ENCODE results near the gene TEPSIN. TPM values are rescaled to one million over a fixed set of nuclear protein-coding genes. Genes with fewer than 3 reads are reported as not detected.

Gene TEPSIN
- total RNA-seq, 1 experiment from 2014 or later, result 40.7 TPM

- ChIA-PET POLR2A (no interaction called here), CTCF (interaction anchor here (1.2 to 1.6 kb wide), 3 partner anchors 9 to 225 kb away, joined by 4 to 7 read pairs (median 6); no protein-coding TSS in a partner anchor)
- ATAC-seq, result no peak
- Mint-ChIP-seq H3K4me3 (no peak overlapping the region), H3K4me1 (peaks cover 10% of the 10 kb centered on the region), H3K9me3 (no peaks in the 10 kb centered on the region), H3K36me3 (no peaks in the 10 kb centered on the region), H3K27me3 (ENCODE audit: low read depth) (no peaks in the 10 kb centered on the region), H3K27ac (no peak overlapping the region)
- no peak for DNase-seq (ENCODE audit: low spot score)
- TF ChIP-seq ESRRA (CRISPR knock-in tag; IDR thresholded peaks at IDR 0.05; ENCODE audit: borderline replicate concordance) (no peak), USF2 (CRISPR knock-in tag; IDR thresholded peaks at IDR 0.05) (no peak), ZNF396 (CRISPR knock-in tag; IDR thresholded peaks at IDR 0.05; ENCODE audit: borderline replicate concordance) (no peak), ATF1 (CRISPR knock-in tag; IDR thresholded peaks at IDR 0.05) (no peak), TCF7 (CRISPR knock-in tag; IDR thresholded peaks at IDR 0.05; ENCODE audit: low read depth) (no peak), MLX (CRISPR knock-in tag; IDR thresholded peaks at IDR 0.05) (no peak), CBFB (CRISPR knock-in tag; IDR thresholded peaks at IDR 0.05; ENCODE audit: low read depth) (no peak), MYBL2 (CRISPR knock-in tag; IDR thresholded peaks at IDR 0.05) (no peak), ELF4 (CRISPR knock-in tag; IDR thresholded peaks at IDR 0.05; ENCODE audit: low read depth) (no peak)
- TF ChIP-seq, protein P1, sequence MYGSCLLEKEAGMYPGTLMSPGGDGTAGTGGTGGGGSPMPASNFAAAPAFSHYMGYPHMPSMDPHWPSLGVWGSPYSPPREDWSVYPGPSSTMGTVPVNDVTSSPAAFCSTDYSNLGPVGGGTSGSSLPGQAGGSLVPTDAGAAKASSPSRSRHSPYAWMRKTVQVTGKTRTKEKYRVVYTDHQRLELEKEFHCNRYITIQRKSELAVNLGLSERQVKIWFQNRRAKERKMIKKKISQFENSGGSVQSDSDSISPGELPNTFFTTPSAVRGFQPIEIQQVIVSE (CRISPR knock-in tag; IDR thresholded peaks at IDR 0.05; ENCODE audit: borderline replicate concordance), result no peak
- TF ChIP-seq, protein P2, sequence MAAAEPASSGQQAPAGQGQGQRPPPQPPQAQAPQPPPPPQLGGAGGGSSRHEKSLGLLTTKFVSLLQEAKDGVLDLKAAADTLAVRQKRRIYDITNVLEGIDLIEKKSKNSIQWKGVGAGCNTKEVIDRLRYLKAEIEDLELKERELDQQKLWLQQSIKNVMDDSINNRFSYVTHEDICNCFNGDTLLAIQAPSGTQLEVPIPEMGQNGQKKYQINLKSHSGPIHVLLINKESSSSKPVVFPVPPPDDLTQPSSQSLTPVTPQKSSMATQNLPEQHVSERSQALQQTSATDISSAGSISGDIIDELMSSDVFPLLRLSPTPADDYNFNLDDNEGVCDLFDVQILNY (CRISPR knock-in tag; IDR thresholded peaks at IDR 0.05), result no peak
Observed at GRCh38 chr17:81259058-81259605, 20.3 kb upstream of the TEPSIN start.

DNA sequence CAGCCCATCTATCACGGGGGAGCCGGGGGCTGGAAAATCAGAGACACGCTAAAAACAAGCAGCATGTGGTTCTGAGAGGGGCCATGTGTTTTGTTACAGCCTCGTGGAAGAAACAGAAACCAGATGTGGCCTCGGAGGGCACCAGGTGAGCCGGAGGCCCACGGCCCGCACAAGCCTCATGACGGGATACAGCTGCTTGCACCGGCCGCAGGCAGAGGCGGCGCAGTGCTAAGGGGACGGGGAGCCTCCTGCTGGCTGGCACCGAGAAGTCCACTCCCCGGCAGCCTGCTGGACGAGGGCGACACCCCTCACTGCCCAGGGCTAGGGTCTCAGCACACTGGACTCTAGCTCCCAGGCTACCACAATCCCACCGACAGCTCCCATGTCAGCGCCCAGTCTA, 19.4 kb upstream of the TEPSIN start:
- peaks cover 13% of the 10 kb centered on the region for H3K4me1 Mint-ChIP-seq
- no peaks in the 10 kb centered on the region; the same call in 1 of the 2 replicates for H3K9me3 Mint-ChIP-seq
- H3K27me3 Mint-ChIP-seq (ENCODE audit: low read depth), result no peaks in the 10 kb centered on the region
- H3K27ac Mint-ChIP-seq, result no peak overlapping the region
- ATAC-seq (peak; percentile 40), DNase-seq (ENCODE audit: low spot score) (peak; percentile 51)
- CTCF ChIA-PET, result interaction anchor here (0.9 to 1.6 kb wide), 5 partner anchors 16 to 226 kb away, joined by 3 to 7 read pairs (median 3); partner anchors contain the start of genes NDUFAF8 and TEPSIN
- H3K4me3 Mint-ChIP-seq, result no peak overlapping the region
- POLR2A ChIA-PET, result no interaction called here
- no peaks in the 10 kb centered on the region for H3K36me3 Mint-ChIP-seq
- TF ChIP-seq ZNF416 (CRISPR knock-in tag; IDR thresholded peaks at IDR 0.05) (no peak), ZNF121 (CRISPR knock-in tag; IDR thresholded peaks at IDR 0.05) (no peak), ZNF317 (CRISPR knock-in tag; IDR thresholded peaks at IDR 0.05; ENCODE audit: borderline replicate concordance, low read depth) (no peak), TEAD1 (CRISPR knock-in tag; IDR thresholded peaks at IDR 0.05) (no peak), ERG (CRISPR knock-in tag; IDR thresholded peaks at IDR 0.05) (no peak), NR3C1 (CRISPR knock-in tag; conservative IDR thresholded peaks at IDR 0.05; ENCODE audit: low read depth) (no peak), SP1 (CRISPR knock-in tag; conservative IDR thresholded peaks at IDR 0.05) (no peak), PREB (CRISPR knock-in tag; IDR thresholded peaks at IDR 0.05; ENCODE audit: borderline replicate concordance) (no peak), OVOL2 (CRISPR knock-in tag; IDR thresholded peaks at IDR 0.05; ENCODE audit: borderline replicate concordance) (no peak), ATF1 (CRISPR knock-in tag; IDR thresholded peaks at IDR 0.05) (no peak), GABPB1 (CRISPR knock-in tag; IDR thresholded peaks at IDR 0.05) (no peak)
- TF ChIP-seq, protein P2 (CRISPR knock-in tag; IDR thresholded peaks at IDR 0.05), result no peak
- TF ChIP-seq, protein P3, sequence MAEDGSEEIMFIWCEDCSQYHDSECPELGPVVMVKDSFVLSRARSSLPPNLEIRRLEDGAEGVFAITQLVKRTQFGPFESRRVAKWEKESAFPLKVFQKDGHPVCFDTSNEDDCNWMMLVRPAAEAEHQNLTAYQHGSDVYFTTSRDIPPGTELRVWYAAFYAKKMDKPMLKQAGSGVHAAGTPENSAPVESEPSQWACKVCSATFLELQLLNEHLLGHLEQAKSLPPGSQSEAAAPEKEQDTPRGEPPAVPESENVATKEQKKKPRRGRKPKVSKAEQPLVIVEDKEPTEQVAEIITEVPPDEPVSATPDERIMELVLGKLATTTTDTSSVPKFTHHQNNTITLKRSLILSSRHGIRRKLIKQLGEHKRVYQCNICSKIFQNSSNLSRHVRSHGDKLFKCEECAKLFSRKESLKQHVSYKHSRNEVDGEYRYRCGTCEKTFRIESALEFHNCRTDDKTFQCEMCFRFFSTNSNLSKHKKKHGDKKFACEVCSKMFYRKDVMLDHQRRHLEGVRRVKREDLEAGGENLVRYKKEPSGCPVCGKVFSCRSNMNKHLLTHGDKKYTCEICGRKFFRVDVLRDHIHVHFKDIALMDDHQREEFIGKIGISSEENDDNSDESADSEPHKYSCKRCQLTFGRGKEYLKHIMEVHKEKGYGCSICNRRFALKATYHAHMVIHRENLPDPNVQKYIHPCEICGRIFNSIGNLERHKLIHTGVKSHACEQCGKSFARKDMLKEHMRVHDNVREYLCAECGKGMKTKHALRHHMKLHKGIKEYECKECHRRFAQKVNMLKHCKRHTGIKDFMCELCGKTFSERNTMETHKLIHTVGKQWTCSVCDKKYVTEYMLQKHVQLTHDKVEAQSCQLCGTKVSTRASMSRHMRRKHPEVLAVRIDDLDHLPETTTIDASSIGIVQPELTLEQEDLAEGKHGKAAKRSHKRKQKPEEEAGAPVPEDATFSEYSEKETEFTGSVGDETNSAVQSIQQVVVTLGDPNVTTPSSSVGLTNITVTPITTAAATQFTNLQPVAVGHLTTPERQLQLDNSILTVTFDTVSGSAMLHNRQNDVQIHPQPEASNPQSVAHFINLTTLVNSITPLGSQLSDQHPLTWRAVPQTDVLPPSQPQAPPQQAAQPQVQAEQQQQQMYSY (CRISPR knock-in tag; IDR thresholded peaks at IDR 0.05), result no peak

Data from WTC11 (cell line).